GM23338 (cell line): ENCODE data around the gene IL12A.

ENCODE experiments used
- CREB1 ChIP-seq: fragments of 250-450 bp; sonication (Bioruptor Pico); IDR thresholded peaks from 2 replicates; pipeline ENCODE4 v1.5.0; 2020; ENCODE audit warnings: low read depth, mild to moderate bottlenecking, moderate library complexity
- EZH2 ChIP-seq: fragments of 200-600 bp; sonication (generic); IDR thresholded peaks from one replicate; pipeline ENCODE4 v1.8.0; 2017; ENCODE audit warnings: antibody characterized with exemption, mild to moderate bottlenecking, low read depth; ENCODE audit not compliant: unreplicated experiment
- EZH2phosphoT487 ChIP-seq: fragments of 200-600 bp; sonication (generic); IDR thresholded peaks from one replicate; pipeline ENCODE4 v1.8.1; 2018; ENCODE audit warnings: antibody characterized with exemption; ENCODE audit not compliant: unreplicated experiment
- NANOG ChIP-seq: IDR thresholded peaks from 2 replicates; pipeline ENCODE4 v1.6.1; 2016; ENCODE audit warnings: antibody characterized with exemption, borderline replicate concordance
- POLR2AphosphoS5 ChIP-seq: IDR thresholded peaks from 2 replicates; pipeline ENCODE4 v1.6.1; 2016; ENCODE audit warnings: antibody characterized with exemption, low read depth
- STAT1 ChIP-seq: IDR thresholded peaks from one replicate; pipeline ENCODE4 v1.6.1; 2016; ENCODE audit warnings: antibody characterized with exemption; ENCODE audit not compliant: unreplicated experiment
- ZNF114 ChIP-seq: fragments of 250-450 bp; sonication (Bioruptor Pico); IDR thresholded peaks from 2 replicates; pipeline ENCODE4 v1.5.0; 2020; ENCODE audit warnings: mild to moderate bottlenecking, moderate library complexity
- TF ChIP-seq, protein P1 (sequence below), 2 experiments: fragments of 200-600 bp in 1 of 2; sonication (generic) in 1 of 2; conservative IDR thresholded peaks; 2 replicates each; pipeline versions ENCODE4 v1.5.1 to v1.6.1; 2016 to 2017; ENCODE audit warnings: antibody characterized with exemption in 2 of 2, low read depth in 2 of 2, mild to moderate bottlenecking in 2 of 2, moderate library complexity in 1 of 2
- TF ChIP-seq, protein P2 (sequence below): IDR thresholded peaks from one replicate; pipeline ENCODE4 v1.6.1; 2018; ENCODE audit warnings: antibody characterized with exemption; ENCODE audit not compliant: unreplicated experiment

DNA sequence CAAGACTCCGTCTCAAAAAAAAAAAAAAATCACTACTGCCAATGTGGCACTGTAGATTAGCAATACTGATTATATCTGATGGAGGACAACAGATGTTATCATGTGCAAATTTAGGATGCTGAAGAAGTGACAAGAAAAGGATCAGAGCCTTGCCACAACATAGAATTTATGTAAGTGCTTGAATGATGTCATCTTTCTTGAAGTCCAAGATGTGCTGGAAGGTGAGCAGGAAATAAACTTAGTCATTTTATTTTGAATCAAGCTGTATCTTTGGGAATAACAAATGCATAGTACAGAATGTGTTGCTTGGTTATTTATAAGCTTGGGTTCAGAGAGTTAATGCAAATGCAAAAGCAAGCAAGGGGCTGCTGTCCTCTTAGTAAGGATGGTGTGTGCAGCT, 47.1 kb downstream of the IL12A start:
- TF ChIP-seq POLR2AphosphoS5, result no peak
- TF ChIP-seq, protein P1, sequence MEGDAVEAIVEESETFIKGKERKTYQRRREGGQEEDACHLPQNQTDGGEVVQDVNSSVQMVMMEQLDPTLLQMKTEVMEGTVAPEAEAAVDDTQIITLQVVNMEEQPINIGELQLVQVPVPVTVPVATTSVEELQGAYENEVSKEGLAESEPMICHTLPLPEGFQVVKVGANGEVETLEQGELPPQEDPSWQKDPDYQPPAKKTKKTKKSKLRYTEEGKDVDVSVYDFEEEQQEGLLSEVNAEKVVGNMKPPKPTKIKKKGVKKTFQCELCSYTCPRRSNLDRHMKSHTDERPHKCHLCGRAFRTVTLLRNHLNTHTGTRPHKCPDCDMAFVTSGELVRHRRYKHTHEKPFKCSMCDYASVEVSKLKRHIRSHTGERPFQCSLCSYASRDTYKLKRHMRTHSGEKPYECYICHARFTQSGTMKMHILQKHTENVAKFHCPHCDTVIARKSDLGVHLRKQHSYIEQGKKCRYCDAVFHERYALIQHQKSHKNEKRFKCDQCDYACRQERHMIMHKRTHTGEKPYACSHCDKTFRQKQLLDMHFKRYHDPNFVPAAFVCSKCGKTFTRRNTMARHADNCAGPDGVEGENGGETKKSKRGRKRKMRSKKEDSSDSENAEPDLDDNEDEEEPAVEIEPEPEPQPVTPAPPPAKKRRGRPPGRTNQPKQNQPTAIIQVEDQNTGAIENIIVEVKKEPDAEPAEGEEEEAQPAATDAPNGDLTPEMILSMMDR (conservative IDR thresholded peaks at IDR 0.05; ENCODE audit: low read depth in 2 of 2), result no peak
- TF ChIP-seq, protein P2, sequence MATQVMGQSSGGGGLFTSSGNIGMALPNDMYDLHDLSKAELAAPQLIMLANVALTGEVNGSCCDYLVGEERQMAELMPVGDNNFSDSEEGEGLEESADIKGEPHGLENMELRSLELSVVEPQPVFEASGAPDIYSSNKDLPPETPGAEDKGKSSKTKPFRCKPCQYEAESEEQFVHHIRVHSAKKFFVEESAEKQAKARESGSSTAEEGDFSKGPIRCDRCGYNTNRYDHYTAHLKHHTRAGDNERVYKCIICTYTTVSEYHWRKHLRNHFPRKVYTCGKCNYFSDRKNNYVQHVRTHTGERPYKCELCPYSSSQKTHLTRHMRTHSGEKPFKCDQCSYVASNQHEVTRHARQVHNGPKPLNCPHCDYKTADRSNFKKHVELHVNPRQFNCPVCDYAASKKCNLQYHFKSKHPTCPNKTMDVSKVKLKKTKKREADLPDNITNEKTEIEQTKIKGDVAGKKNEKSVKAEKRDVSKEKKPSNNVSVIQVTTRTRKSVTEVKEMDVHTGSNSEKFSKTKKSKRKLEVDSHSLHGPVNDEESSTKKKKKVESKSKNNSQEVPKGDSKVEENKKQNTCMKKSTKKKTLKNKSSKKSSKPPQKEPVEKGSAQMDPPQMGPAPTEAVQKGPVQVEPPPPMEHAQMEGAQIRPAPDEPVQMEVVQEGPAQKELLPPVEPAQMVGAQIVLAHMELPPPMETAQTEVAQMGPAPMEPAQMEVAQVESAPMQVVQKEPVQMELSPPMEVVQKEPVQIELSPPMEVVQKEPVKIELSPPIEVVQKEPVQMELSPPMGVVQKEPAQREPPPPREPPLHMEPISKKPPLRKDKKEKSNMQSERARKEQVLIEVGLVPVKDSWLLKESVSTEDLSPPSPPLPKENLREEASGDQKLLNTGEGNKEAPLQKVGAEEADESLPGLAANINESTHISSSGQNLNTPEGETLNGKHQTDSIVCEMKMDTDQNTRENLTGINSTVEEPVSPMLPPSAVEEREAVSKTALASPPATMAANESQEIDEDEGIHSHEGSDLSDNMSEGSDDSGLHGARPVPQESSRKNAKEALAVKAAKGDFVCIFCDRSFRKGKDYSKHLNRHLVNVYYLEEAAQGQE, result no peak
- no peak for TF ChIP-seq EZH2
- TF ChIP-seq STAT1, result no peak
- TF ChIP-seq EZH2phosphoT487, result no peak
- TF ChIP-seq CREB1 (CRISPR knock-in tag), result no peak
- TF ChIP-seq NANOG, result no peak
- no peak for TF ChIP-seq ZNF114
